SKM-1 (cell line): Measurements from ENCODE around the gene FOXO3.
"Not testable (repeated sequence)": the region's sequence is repeated elsewhere in the genome, so short reads cannot be mapped to it uniquely, and the experiment has no call there.

ENCODE experiments used
- DNase-seq: peaks from one replicate; lab custom pipeline; 2025; ENCODE audit not compliant: unreplicated experiment; lab: John Stamatoyannopoulos, UW

The FOXO3 gene

DNA sequence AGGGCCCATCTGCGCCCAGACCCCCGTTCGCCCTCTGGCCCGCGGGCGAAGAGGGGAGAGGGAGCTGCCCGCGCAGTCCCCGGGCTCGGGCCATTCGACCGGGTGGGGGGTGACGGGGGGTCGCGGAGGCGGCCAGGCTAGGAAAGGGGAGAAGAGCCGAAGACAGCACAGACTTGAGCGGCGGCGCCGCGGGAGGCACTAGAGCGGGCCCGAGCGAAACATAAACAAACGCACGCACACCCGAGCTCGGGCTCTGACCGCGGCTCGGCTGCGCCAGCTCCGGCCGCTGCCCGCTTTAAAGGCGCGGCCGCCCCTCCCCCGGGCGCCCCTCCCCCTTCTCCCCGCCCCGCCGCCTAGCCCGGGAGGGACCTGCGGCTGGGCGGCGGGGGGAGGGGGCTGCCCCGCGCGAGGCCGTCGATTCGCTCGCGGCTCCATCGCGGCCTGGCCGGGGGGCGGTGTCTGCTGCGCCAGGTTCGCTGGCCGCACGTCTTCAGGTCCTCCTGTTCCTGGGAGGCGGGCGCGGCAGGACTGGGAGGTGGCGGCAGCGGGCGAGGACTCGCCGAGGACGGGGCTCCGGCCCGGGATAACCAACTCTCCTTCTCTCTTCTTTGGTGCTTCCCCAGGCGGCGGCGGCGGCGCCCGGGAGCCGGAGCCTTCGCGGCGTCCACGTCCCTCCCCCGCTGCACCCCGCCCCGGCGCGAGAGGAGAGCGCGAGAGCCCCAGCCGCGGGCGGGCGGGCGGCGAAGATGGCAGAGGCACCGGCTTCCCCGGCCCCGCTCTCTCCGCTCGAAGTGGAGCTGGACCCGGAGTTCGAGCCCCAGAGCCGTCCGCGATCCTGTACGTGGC, at the start of gene FOXO3:
Gene FOXO3 (plus strand): TSS at position 455 of the 846 bp plus-strand sequence. CDS start 292 bp downstream, at position 747.
- DNase-seq = peak; percentile 72

DNA sequence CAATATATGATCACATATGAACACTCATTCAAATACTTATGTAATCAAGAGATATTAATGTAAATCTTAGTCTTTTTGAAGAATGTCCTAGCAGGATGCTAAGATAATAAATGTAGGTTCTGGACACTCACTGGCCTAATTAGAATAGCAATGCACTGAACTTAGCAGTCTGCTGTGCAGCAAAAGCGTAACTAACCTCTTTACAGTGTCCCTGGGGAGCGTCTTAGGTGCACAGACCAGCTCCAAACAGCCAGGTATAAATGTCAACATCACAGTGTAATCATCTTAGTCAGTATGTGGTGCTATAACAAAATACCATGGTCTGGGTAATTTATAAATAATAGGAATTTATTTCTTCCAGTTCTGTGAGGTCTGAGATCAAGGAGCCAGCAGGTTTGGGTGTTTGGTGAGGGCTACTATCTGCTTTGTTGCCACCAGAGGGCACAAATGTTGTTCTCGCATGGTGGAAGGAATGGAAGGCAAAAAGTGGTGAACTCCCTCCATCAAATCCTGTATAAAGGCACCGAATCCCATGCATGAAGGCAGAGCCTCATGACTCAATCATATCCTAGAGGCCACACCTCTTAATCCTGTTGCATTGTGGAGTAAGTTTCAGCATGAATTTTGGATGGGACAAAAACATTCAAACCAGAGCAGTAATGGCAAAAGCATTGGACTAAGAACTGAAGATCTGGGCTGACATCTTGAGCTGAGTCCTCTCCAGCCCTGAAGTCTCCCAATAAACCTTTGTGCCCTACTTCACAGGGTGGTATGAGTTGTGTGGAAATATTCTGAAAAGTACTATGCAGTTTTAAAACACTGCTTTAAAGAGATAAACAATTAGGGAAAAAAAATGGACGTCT, 41.8 kb upstream of the FOXO3 start:
- peak; percentile 23 for DNase-seq

DNA sequence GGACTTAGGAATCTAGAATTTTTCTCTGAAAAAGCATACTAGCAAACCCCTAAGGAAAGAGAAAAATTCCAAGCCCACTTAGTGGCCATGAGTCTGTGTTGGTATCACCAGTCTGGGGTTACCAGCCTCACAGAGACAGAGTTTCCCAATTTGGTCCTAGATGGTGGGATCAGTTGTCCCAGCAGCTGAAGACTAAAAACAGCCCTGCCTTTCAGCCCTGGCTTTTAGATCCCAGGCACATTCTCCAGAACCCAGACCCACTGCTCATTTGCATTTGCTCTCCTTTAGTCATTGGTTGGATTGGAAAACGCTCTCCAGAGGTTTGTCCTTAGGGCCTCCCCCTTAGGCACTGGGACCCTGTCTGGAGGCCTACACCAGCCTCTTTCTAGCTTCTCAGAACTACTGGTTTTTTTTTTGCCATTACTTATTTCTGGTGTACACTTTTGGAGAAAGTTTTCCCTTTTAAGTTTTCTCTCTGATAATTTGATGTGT, 39.1 kb upstream of the FOXO3 start:
- no peak for DNase-seq

DNA sequence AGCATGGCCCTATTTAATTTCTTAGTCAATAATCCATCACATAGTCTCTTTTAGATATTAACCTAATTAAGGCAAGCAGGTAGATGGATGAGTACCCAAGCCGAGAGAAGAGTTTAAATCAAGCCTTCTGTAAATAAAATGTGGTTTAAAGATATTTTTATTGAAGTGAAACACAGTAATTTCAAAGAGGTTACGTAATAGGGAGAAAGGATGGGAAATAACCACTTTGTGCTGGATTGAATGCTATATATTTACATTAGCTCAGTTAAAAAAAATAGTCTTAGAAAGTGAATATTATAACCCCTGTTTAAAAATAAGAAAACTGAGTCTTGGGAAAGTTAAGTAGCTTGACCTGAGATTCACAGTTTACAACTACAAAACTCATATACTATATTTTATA, 37.0 kb upstream of the FOXO3 start:
- no peak for DNase-seq

DNA sequence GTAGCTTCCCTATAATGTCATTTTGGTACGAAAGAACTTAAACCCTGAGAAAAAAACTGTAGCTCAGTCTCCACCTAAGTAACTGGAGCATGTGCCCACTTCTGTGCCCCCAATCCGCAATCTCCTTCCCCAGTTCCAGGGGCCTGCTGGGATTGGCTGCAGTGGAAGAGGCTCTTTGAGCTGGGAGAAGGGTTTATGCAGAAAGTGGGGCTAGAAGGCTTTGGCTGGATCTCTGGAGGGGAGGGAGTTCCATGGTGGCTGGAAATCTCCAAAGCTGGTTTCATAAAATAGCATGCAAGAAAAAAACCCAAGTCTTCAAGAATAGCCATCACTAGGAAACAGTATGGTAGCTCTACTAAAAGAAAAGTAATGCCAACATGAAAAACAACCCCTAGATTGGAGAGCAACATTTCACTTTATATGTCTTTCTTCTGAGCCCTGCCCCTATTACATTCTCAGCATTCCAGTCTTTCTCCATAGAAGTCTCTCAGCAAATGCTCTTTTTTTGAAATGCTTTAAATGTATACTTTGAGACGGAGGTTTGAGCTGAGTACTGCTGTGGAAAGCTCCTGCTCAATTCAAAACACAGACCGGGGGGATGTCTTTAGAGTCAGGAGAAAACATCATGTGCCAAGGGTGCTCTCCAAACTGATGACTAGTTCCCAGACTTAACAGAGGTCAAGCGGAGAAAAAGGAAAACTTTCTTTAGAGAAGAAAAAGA, 36.0 kb upstream of the FOXO3 start:
- no peak for DNase-seq

DNA sequence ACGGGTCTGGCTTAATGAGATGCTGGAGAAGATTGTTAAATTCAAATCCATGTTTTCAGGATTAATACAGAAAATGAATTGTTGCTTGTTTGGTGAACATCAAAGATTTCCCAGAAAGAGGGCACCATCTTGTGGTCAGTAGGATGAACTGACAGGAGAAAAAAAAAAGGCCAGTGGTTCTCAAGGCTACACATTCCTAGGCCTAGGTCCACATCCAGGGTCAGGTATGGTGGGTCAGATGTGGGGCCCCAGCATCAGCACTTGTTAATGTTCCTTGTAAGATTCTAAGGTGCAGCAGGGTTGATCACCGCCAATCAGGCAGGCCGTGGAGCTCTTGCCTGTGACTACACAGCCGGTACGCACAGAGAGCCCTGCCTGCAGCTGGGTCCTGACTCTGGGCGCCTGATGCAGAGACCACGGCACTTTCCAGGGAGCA, 34.0 kb upstream of the FOXO3 start:
- DNase-seq = no peak

DNA sequence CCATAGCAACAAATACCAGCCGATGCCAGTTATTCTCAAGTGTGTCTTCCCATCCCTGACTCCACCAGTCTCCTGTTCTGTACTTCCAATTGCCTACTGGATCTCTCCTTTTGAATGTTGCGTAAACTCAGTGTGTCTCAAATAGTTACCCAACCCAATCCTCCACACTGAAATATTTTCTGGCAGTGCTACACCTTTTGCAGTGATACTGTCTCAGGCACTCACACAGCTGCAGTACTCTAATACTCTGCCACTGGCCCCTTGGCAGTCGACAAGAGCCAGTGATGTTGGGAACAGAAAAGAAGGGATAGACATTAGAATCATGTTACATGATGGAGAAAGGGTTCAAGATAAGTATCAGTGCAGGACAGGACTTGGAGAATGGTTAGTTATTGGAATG, 31.8 kb upstream of the FOXO3 start:
- DNase-seq = no peak

DNA sequence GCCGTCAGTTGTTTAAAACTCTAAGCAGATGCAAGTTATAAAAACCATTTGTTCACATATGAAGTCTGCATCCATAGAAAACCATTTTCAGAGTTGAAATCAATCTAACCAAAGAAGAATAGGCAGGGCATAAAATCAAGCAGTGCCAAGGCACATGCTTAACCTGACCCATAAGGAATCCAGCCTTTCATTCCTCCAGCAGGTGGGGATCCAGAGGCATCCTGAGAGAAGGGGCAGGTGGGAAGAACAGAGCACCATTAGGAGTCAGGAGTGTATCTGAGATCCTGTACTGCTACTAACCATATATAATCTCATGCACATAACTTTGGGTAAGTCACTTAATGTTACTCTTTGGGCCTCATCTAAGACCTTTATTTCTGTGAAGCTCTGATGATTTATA, 29.4 kb upstream of the FOXO3 start:
- no peak for DNase-seq

DNA sequence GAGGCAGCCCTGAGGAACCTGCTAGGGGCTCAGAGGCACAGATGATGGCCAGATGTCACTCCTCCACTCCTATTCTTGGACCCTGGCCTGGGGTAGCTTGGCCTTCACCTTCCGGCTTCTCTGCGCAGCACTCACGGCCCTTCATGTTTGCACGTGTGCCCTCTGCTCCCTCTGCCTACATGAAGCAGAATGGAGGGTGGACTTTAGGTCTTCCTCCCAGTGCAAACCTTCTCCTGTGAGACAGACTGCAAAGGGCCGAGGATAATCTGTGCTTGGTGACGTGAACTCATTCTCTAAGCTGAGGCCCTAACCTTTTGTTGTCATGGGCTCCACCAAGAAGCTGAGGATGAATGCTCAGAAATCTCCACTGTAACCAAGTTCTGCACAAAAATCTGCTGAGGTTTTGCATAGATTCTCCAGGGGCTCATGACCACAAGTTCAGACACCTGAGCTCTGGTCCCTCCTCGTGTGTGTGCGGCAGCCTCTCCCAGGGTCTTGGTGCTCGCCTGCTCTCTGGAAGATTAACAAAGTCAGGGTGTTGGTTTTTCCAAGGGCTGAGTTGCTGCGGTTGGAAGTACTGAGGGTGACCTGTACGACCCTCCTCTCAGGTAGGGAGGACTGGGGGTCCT, 25.5 kb upstream of the FOXO3 start:
- DNase-seq = no peak

DNA sequence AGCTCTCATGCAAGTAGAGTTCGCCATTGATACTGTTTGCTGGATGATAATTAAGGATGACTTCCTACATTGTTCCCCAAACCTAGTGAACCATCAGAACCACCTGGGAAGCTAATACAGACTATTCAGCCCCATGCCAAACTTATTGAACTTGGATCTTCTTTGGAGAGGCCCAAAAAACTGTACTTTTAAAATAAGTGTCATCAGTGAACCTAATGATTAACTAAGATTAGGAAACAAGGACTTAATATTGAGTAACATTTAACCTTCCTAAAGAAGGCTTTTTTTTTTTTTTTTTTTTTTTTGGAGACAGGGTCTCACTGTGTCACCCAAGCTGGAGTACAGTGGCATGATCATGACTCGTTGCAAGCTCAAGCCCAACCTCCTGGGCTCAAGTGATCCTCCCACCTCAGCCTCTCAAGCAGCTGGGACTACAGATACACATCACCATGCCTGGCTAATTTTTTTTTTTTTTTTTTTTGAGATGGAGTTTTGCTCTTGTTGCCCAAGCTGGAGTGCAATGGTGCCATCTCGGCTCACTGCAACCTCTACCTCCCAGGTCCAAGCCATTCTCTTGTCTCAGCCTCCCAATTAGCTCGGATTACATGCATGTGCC, 24.7 kb upstream of the FOXO3 start:
- not testable (repeated sequence) for DNase-seq

DNA sequence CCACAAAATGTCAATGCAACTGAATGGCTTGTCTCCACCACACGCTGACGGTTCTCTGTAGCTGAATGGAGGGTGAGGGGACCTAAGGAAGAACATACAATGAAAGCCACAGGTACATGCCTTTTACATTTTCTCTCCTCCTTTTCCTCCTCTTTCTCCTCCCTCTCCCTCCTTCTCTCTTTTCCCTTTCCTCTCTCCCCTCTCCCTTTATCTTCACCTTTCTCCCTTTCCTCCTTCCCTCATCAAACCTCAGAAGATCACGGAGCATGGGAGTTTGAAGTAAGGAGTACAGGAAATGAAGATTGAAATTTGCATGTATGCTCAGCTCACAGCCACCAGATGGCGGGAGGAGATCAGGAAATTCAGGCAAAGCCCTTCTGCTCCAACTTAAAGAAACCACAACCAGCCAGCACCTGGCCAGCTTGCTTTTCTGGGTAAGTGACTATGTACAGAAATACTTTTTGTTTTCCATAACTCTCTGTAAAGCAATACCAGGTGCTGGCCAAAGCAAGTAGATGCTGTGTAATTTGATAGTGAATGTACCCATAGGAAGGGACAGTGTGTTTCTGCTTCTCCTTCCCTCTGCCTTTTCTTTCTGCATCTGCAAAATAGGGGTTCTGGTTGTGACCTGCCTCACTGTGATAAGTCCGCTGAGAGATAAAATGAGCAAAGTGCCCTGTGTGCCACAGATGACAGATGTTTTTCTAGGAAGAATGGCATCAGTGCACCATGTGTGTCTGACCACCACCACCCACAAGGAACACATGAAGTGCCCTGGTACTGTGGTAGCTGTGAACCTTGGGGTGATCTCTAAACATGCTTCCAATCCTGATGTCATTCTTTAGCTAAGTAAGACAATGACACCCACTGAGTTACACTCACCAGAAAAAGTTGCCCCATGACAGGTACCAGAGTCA, 18.6 kb upstream of the FOXO3 start:
- peak; percentile 71 for DNase-seq

DNA sequence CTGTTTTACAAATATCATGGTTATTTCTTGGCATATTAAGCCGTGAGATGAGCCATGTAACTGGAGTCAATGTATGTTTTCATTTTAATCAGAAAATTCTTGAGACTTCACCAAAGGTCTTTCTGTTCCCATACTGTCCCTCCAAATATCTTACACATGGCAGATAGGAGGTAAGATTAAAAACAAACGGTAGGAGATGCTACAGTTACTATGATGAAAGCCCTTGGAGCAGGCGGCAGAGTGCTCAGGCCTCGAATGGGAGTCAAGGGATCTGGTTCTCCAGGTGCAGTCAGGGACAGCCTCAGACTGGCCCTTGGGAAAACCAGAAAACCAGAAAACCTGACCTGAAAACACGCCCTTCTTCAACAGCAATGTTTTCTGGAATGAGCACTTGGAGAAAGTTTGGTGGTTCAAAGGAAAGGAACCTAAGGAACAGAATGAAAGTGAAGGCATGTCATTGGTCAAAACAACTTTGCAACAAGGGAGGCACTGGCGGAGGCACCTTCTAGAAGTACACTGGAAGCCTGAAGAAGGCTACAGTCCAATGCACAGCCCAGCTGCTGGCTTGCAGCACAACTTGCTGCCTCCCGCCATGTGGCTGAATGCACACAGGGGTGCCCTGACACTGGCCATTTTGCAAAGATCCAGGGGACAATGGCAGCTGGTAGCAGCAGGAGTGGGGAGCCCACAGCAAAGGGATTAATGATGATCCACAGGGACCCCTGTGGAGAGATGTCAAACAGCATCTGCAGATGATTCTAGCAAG, 17.4 kb upstream of the FOXO3 start:
- DNase-seq = no peak

DNA sequence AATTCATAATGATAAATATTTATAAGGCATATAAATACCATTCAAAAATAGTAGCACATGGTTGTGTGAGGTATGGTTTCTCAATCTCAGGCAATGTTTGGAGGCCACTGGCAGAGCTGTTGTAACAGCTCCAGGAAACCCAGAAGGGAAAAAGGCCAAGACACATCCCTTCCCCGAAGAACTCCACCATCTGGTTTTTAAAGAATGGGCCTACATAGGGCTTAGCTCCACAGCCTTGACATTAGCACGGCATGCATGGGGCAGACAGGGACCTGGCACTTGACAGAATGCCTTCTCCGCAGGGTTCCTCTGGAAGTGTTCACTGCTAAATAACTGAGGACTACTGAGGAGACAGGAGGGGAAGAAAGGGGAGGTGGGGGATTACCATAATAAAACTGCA, 16.1 kb upstream of the FOXO3 start:
- no peak for DNase-seq

DNA sequence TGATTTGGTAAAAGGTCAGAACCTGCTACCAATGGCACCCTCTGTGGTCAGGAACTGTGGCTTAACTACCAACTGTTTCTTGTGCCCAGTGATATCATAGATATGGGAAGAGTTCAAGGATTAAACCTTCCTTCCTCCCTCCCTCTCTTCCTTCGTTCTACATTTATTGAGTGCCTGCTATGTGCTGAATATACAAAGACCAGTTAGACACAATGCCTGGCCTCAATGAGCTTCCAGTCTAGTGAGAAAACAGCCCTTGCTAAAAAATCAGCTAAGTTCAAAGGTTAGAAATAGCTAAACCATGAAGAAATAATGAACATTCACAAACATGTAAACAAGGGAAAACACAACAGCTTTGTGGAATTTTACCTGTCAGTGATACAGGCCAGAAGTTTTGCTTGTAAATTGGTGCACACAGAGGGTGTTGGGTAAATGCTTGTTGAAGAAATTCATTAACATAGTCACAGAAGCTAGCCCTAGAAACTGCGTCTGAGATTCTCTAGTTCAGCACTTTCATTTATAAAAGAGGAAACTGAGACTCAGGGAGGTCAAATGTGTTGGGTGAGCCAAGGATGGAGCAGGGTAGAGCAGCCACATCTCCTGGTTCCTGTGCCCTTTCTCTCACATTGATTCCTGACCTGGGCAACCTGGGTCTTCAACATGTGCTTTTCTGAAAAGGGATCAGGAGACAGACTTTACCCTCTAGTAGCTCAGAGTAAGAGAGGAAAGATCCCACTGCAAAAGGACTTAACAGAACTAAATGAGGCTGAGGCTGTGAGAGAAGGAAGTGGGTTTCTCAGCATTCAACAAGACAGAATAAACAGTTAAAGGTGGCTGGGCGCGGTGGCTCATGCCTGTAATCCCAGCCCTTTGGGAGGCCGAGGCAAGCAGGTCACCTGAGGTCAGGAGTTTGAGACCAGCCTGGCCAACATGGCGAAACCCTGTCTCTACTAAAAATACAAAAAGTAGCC, 14.4 kb upstream of the FOXO3 start:
- DNase-seq = peak; percentile 52

DNA sequence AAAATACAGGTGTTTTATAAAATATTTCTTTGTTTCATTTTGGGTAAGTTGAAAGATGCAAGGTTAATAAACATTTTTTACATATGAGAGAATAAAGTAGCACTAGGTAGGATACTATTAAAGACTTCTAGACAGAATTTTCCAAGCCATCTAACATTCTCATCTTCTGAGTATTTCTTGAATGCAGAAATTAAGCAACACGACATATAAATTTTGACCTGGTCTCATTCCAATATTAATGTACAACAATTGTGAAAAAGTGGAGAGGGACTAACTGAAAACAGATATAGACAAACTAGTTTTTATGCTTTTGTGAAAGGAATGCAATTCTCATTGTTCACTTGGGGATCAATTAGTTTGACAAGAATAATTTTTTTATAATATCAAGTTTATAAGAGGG, 11.5 kb upstream of the FOXO3 start:
- DNase-seq = no peak

DNA sequence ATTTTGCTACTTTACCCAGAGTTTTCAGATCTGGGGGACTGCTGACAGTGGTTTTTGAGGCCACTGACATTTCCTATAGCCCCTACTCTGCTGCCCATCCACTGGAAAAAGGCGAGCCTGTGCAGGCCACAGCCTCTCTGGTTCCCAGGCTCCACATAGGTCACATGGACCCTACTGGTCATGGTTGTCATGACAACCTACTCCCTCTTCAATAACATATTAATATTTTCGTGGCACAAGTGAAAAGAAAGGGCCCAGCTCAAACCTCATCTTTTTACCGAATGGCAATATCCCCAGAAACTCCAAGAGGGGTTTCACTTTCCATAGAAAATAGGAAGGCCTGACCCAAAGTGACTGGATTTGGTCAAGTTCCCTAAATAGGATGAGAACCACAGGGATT, 11.0 kb upstream of the FOXO3 start:
- no peak for DNase-seq

DNA sequence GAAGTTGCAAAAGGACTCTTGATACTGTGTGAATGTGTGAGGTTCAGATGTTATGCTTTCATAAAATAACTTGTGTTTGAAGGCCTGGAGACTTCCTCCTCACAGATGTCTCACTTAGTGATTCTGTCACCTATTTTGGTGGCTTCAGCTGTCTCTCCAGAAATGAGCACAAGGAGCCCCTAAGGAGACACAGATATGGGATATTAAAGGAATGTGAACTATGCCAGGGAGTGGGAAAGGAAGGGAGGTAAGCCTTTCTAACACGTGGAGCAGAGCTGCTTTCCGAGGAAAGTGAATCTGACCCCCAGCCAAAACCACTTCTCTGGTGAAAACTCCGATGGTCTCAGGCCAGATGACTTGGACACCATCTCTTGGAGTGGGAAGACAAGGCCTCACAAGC, 10.5 kb upstream of the FOXO3 start:
- no peak for DNase-seq
